H9 (cell line): ENCODE measurements around the gene FSIP1. TPM values are rescaled to one million over a fixed set of nuclear protein-coding genes. Genes with fewer than 3 reads are reported as not detected.

Experiments used
- DNase-seq: peaks from one replicate; pipeline ENCODE4 v3.0.0-alpha.2; 2017
- H2AFZ ChIP-seq: one replicate; pipeline ENCODE4 v1.6.1; 2013; ENCODE audit warnings: mild to moderate bottlenecking, low read length, control low read depth, moderate library complexity
- H2AK5ac ChIP-seq: 2 replicates; pipeline ENCODE4 v1.6.1; 2013; ENCODE audit warnings: low read length, control low read depth, mixed read lengths; ENCODE audit not compliant: insufficient read length
- H2BK120ac ChIP-seq: one replicate; pipeline ENCODE4 v1.6.1; 2013; ENCODE audit warnings: low read depth, mild to moderate bottlenecking, low read length, control low read depth, inconsistent platforms; ENCODE audit not compliant: poor library complexity, severe bottlenecking
- H2BK12ac ChIP-seq: 2 replicates; pipeline ENCODE4 v1.6.1; 2013; ENCODE audit warnings: low read length, control low read depth, mixed read lengths, low read depth; ENCODE audit not compliant: insufficient read length
- H2BK15ac ChIP-seq: 2 replicates; pipeline ENCODE4 v1.6.1; 2013; ENCODE audit warnings: low read depth, low read length, control low read depth
- H2BK20ac ChIP-seq: one replicate; pipeline ENCODE4 v1.6.1; 2013; ENCODE audit warnings: low read depth, mild to moderate bottlenecking, low read length, control low read depth, inconsistent platforms; ENCODE audit not compliant: poor library complexity, severe bottlenecking
- H2BK5ac ChIP-seq: 2 replicates; pipeline ENCODE4 v1.6.1; 2013; ENCODE audit warnings: low read length, control low read depth, mixed read lengths; ENCODE audit not compliant: insufficient read length
- H3K14ac ChIP-seq: 2 replicates; pipeline ENCODE4 v1.6.1; 2013; ENCODE audit warnings: low read length, control low read depth; ENCODE audit not compliant: insufficient read depth
- H3K18ac ChIP-seq: 2 replicates; pipeline ENCODE4 v1.6.1; 2013; ENCODE audit warnings: low read depth, mild to moderate bottlenecking, mixed read lengths, low read length, control low read depth; ENCODE audit not compliant: insufficient read length
- H3K23ac ChIP-seq: 2 replicates; pipeline ENCODE4 v1.6.1; 2013; ENCODE audit warnings: low read length, control low read depth, mixed read lengths, low read depth; ENCODE audit not compliant: insufficient read length
- H3K23me2 ChIP-seq: 2 replicates; pipeline ENCODE4 v1.6.1; 2013; ENCODE audit warnings: low read depth, mild to moderate bottlenecking, mixed read lengths, low read length, control low read depth; ENCODE audit not compliant: insufficient read length, poor library complexity, severe bottlenecking
- H3K27ac ChIP-seq: 2 replicates; pipeline ENCODE4 v1.5.1; 2013; ENCODE audit warnings: low read length, control low read depth, mixed read lengths, low read depth; ENCODE audit not compliant: insufficient read length
- H3K27me3 ChIP-seq: 2 replicates; pipeline ENCODE4 v1.6.1; 2013; ENCODE audit warnings: low read length, control low read depth, inconsistent platforms; ENCODE audit not compliant: insufficient read depth
- H3K4ac ChIP-seq: 2 replicates; pipeline ENCODE4 v1.6.1; 2013; ENCODE audit warnings: low read depth, mild to moderate bottlenecking, control low read depth, inconsistent platforms, low read length, moderate library complexity
- H3K4me1 ChIP-seq: 2 replicates; pipeline ENCODE4 v1.6.1; 2013; ENCODE audit warnings: low read length, control low read depth, inconsistent platforms; ENCODE audit not compliant: insufficient read depth
- H3K4me2 ChIP-seq: 2 replicates; pipeline ENCODE4 v1.6.1; 2013; ENCODE audit warnings: low read length, control low read depth, mixed read lengths; ENCODE audit not compliant: insufficient read length, insufficient read depth
- H3K56ac ChIP-seq: 2 replicates; pipeline ENCODE4 v1.6.1; 2013; ENCODE audit warnings: low read depth, mild to moderate bottlenecking, mixed read lengths, low read length, control low read depth; ENCODE audit not compliant: insufficient read length
- H3K79me1 ChIP-seq: 2 replicates; pipeline ENCODE4 v1.6.1; 2013; ENCODE audit warnings: low read depth, mild to moderate bottlenecking, moderate library complexity, low read length, control low read depth, inconsistent platforms; ENCODE audit not compliant: insufficient read depth, poor library complexity, severe bottlenecking
- H3K79me2 ChIP-seq: 2 replicates; pipeline ENCODE4 v1.6.1; 2013; ENCODE audit warnings: low read length, control low read depth, inconsistent platforms; ENCODE audit not compliant: insufficient read depth
- H3K9ac ChIP-seq: 2 replicates; pipeline ENCODE4 v1.6.1; 2013; ENCODE audit warnings: low read length, control low read depth, mixed read lengths; ENCODE audit not compliant: insufficient read length; ENCODE audit errors: extremely low read depth
- H3K9me3 ChIP-seq: one replicate; pipeline ENCODE4 v1.6.1; 2013; ENCODE audit warnings: low read depth, low read length, inconsistent platforms; ENCODE audit not compliant: control insufficient read depth
- H3T11ph ChIP-seq: one replicate; pipeline ENCODE4 v1.6.1; 2013; ENCODE audit warnings: mild to moderate bottlenecking, low read length, control low read depth, inconsistent platforms
- H4K20me1 ChIP-seq: one replicate; pipeline ENCODE4 v1.6.1; 2013; ENCODE audit not compliant: control insufficient read depth, insufficient read length, insufficient read depth
- H4K5ac ChIP-seq: 2 replicates; pipeline ENCODE4 v1.6.1; 2013; ENCODE audit warnings: low read depth, mild to moderate bottlenecking, mixed read lengths, low read length, control low read depth; ENCODE audit not compliant: insufficient read length
- H4K8ac ChIP-seq: replicated peaks from 2 replicates; pipeline ENCODE4 v1.6.1; 2013; ENCODE audit warnings: low read length, control low read depth, mixed read lengths, low read depth; ENCODE audit not compliant: insufficient read length
- H4K91ac ChIP-seq: 2 replicates; pipeline ENCODE4 v1.6.1; 2013; ENCODE audit warnings: low read depth, mild to moderate bottlenecking, moderate library complexity, mixed read lengths, low read length, control low read depth; ENCODE audit not compliant: insufficient read length
- H3K27ac Mint-ChIP-seq, 3 experiments: 2 replicates in 2 of 3; 3 replicates in 1 of 3; pipeline ENCODE4 v1.8.0; 2020 to 2021; ENCODE audit warnings: mixed read lengths in 3 of 3, mild to moderate bottlenecking in 1 of 3, moderate library complexity in 1 of 3
- H3K27me3 Mint-ChIP-seq: 2 replicates; pipeline ENCODE4 v1.8.0; 2021; ENCODE audit warnings: low read depth, mild to moderate bottlenecking, moderate library complexity, mixed read lengths
- H3K36me3 Mint-ChIP-seq, 3 experiments: 2 replicates in 2 of 3; 3 replicates in 1 of 3; pipeline ENCODE4 v1.8.0; 2020 to 2021; ENCODE audit warnings: low read depth in 3 of 3, mixed read lengths in 3 of 3; ENCODE audit not compliant: insufficient read depth in 1 of 3
- H3K4me1 Mint-ChIP-seq, 2 experiments: 2 replicates each; pipeline ENCODE4 v1.8.0; 2020; ENCODE audit warnings: mixed read lengths in 2 of 2
- H3K4me3 Mint-ChIP-seq, 2 experiments: 2 replicates in 1 of 2; 3 replicates in 1 of 2; pipeline ENCODE4 v1.8.0; 2020 to 2021; ENCODE audit warnings: mild to moderate bottlenecking in 2 of 2, mixed read lengths in 2 of 2, moderate library complexity in 1 of 2
- H3K9me3 Mint-ChIP-seq, 2 experiments: 2 replicates in 1 of 2; 3 replicates in 1 of 2; pipeline ENCODE4 v1.8.0; 2020; ENCODE audit warnings: mild to moderate bottlenecking in 2 of 2, mixed read lengths in 2 of 2, moderate library complexity in 1 of 2
- CTCF ChIP-seq: fragments of 200-600 bp; sonication (generic); conservative IDR thresholded peaks from 3 replicates; pipeline ENCODE4 v1.8.0; 2021; ENCODE audit warnings: antibody characterized with exemption, mild to moderate bottlenecking
- WGBS: extraction: QIAGEN DNeasy Blood & Tissue Kit; methylation state at CpG from one replicate; pipeline ENCODE4 v1.1.7; 2013; ENCODE audit warnings: missing lambda C conversion rate, low lambda C conversion rate, mixed read lengths; ENCODE audit not compliant: insufficient read length; ENCODE audit errors: extremely low coverage; 5-methylcytosine and 5-hydroxymethylcytosine counted together
- total RNA-seq: library from RNA; stranded (reverse); gene quantifications from 2 replicates; pipeline ENCODE4 v1.2.1, GENCODE V29; 2021

The FSIP1 gene
- total RNA-seq, 1 experiment from 2014 or later = 0.96 TPM

DNA sequence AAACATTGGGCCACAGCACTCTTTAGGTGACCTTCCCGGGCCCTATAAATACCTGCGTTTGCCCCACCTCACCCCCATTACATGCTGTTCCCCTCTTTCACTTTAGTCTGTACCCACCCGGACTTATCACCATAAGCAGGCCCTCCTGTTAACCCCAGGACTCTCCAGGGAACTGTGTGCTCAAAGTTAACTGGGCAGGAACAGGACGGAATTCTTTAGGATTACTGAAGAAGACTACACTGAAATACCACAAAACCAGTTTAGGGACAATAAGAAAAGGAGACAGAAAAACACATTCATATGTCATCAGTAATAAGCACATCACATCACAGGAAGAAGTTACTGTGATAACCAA lies 45.5 kb downstream of the FSIP1 start:
- no peak overlapping the region for H3K27ac Mint-ChIP-seq
- peaks cover 0 to 4% of the 10 kb centered on the region in 2 experiments; a peak in 2 of 4 replicates for H3K4me1 Mint-ChIP-seq
- Histone ChIP-seq H4K5ac (no peak overlapping the region), H4K91ac (no peak overlapping the region), H3K79me2 (no peaks in the 10 kb centered on the region), H3K4me1 (no peaks in the 10 kb centered on the region), H3K14ac (no peak overlapping the region), H2BK15ac (no peak overlapping the region), H2BK120ac (no peak overlapping the region), H3K4me2 (no peak overlapping the region), H3K23me2 (no peaks in the 10 kb centered on the region), H3K4ac (no peak overlapping the region), H4K20me1 (no peaks in the 10 kb centered on the region), H2AFZ (no peak overlapping the region), H2BK5ac (no peak overlapping the region), H3K79me1 (no peaks in the 10 kb centered on the region), H3K56ac (no peak overlapping the region), H2BK12ac (no peak overlapping the region), H3K23ac (no peak overlapping the region), H2AK5ac (no peak overlapping the region), H3K27ac (no peak overlapping the region), H3K18ac (no peak overlapping the region), H3T11ph (no peak overlapping the region), H3K9ac (no peak overlapping the region), H4K8ac (no peak overlapping the region), H2BK20ac (no peak overlapping the region), H3K9me3 (no peaks in the 10 kb centered on the region), H3K27me3 (no peaks in the 10 kb centered on the region)
- no CpG with 5 or more reads among the region's 4 CpGs for WGBS
- H3K9me3 Mint-ChIP-seq = no peaks in the 10 kb centered on the region
- H3K36me3 Mint-ChIP-seq = no peaks in the 10 kb centered on the region
- TF ChIP-seq CTCF = no peak
- H3K27me3 Mint-ChIP-seq = no peaks in the 10 kb centered on the region
- H3K4me3 Mint-ChIP-seq = no peak overlapping the region
- no peak for DNase-seq
